PFSK-1 (cell line): Measurements from ENCODE around the gene NGB.

Experiments used
- FOXP2 ChIP-seq: optimal IDR thresholded peaks from 2 replicates; pipeline ENCODE3; 2011; ENCODE audit warnings: borderline replicate concordance, control low read depth, inconsistent platforms; ENCODE audit not compliant: insufficient read depth; ENCODE audit errors: extremely low read length, extremely low read depth
- POLR2AphosphoS5 ChIP-seq: IDR thresholded peaks from 2 replicates; pipeline ENCODE4 v1.6.1; 2012; ENCODE audit warnings: low read depth, mild to moderate bottlenecking, control low read depth, low read length, moderate library complexity
- SIN3A ChIP-seq: IDR thresholded peaks from 2 replicates; pipeline ENCODE4 v1.6.1; 2012; ENCODE audit warnings: mild to moderate bottlenecking, low read length, moderate library complexity, borderline replicate concordance; ENCODE audit not compliant: insufficient read depth
- TAF1 ChIP-seq: IDR thresholded peaks from 2 replicates; pipeline ENCODE4 v1.6.1; 2012; ENCODE audit warnings: low read length, control low read depth, borderline replicate concordance; ENCODE audit not compliant: insufficient read depth
- TF ChIP-seq, protein P1 (sequence below), 2 experiments: IDR thresholded peaks; 2 replicates each; pipeline versions ENCODE4 v1.6.1 to v1.8.0; 2011 to 2012; ENCODE audit warnings: low read depth in 2 of 2, low read length in 2 of 2, control low read depth in 1 of 2, inconsistent platforms in 1 of 2, mild to moderate bottlenecking in 1 of 2, moderate library complexity in 1 of 2; ENCODE audit not compliant: insufficient read depth in 1 of 2

NGB gene

DNA sequence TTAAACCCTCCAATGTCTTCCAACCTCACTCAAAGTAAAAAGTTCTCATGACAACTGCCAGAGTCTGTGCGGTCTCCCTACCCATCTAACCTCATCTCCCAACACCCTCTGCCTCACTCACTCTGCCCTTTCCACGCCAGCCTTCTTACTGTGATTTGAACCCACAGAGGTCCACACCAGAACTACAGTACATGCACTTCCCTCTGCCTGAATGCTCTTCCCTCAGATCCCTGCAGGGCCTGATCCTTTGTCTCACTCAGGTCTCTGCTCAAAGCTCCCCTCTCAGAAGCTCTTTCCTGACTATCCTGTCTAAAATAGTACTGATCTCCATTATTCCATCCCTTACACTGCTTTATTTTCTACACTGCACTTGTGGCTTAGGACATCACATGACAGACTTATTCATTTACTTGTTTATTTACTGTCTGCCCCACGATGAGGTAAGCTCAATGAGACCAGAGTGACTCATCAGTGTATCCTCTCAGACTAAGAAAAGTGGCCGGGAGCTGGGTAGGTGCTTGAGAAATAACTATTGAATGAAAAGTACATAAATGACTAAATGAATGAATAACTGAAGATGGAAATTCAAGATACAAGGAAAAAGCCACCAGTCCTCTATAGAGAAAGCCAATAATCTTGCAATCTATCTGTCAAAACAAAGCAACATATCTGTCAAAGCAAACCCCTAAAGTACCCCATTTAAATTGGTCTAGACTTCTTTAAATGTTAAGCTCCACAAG is 32.6 kb upstream of the NGB start:
- TF ChIP-seq FOXP2 (peak; percentile 56), SIN3A (no peak)

DNA sequence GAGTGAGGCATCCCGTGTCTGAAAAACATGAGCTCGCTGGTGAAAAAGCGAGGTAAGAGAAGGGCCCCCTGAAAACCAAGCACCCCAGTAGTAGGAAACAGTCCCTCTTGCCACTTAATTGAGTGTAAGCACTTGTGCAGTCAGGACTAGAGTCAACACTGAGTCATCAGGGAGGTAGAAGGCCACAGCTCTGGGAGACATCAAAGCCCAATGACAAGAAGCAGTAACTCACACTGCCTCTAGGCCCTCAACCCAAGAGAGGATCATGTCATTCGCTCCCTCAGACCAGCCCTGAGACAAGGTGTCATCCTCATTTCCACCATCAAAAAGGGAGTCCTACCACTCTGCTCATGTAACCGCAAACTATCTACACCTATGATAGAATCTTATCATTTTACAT is 31.9 kb upstream of the NGB start:
- TF ChIP-seq POLR2AphosphoS5 (no peak), FOXP2 (peak; percentile 55)

DNA sequence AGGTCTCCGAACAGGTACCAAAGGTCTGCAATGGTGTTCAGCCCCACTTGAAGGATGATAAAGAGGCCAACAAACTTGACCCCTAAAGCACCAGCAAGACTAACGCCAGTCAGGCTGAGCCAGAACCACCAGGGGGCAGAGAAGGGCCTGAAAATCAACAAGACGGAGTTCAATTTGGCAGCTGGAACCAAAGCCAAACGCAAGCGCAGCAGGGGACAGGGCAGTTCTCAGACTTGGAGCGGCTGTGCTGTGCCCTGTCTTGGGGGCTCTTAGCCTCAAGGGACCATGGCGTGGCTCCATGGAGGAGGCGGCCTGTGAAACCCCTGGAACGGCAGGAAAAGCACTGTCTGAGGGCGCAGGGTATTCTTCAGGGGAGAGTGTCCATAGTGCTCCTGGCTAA is 30.1 kb upstream of the NGB start:
- no peak for TF ChIP-seq POLR2AphosphoS5
- TF ChIP-seq FOXP2: peak; percentile 58
- TF ChIP-seq SIN3A: no peak

DNA sequence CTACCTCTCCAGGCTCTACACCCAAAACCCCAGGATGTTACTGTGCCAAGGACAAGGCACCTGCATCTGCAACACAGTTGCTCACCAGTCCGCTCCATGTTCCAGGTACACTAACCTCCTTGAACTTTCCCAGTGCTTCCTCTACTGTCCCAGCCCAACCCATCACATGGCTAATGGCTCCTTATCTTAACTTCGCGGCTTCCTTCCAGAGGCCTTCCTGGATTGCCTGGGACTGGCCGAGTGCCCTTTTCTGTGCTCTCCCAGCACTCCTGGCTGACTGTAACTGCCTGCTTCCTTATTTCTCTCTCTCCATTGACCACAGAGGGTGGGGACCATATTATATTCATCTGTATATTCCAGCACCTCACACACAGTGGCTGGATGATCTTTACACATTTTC is 28.8 kb upstream of the NGB start:
- TF ChIP-seq SIN3A (no peak), POLR2AphosphoS5 (no peak), FOXP2 (no peak), TAF1 (no peak)
- TF ChIP-seq, protein P1, sequence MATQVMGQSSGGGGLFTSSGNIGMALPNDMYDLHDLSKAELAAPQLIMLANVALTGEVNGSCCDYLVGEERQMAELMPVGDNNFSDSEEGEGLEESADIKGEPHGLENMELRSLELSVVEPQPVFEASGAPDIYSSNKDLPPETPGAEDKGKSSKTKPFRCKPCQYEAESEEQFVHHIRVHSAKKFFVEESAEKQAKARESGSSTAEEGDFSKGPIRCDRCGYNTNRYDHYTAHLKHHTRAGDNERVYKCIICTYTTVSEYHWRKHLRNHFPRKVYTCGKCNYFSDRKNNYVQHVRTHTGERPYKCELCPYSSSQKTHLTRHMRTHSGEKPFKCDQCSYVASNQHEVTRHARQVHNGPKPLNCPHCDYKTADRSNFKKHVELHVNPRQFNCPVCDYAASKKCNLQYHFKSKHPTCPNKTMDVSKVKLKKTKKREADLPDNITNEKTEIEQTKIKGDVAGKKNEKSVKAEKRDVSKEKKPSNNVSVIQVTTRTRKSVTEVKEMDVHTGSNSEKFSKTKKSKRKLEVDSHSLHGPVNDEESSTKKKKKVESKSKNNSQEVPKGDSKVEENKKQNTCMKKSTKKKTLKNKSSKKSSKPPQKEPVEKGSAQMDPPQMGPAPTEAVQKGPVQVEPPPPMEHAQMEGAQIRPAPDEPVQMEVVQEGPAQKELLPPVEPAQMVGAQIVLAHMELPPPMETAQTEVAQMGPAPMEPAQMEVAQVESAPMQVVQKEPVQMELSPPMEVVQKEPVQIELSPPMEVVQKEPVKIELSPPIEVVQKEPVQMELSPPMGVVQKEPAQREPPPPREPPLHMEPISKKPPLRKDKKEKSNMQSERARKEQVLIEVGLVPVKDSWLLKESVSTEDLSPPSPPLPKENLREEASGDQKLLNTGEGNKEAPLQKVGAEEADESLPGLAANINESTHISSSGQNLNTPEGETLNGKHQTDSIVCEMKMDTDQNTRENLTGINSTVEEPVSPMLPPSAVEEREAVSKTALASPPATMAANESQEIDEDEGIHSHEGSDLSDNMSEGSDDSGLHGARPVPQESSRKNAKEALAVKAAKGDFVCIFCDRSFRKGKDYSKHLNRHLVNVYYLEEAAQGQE (IDR thresholded peaks at IDR 0.05; ENCODE audit: insufficient read depth in 1 of 2, low read depth in 2 of 2, low read length in 2 of 2): no peak

DNA sequence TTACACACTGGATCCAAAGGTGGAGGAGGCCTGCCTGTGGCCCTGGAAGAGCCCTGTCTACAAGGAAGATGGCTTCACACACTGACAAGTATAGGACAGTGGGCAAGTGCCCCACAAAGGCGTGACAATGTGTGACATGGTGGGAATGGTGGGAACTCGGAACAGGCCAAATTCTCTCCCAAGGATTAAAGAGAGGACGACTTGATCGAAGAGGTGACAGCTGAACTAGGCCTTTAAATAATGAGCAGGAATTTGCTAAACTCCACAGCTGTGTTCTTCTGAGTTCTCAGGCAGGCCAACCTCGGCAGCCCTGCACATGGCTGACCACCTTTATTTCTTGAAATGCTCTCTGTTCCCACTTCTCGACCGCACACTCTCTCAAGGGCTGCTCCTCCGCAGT is 25.9 kb upstream of the NGB start:
- no peak for TF ChIP-seq POLR2AphosphoS5
- TF ChIP-seq, protein P1 (IDR thresholded peaks at IDR 0.05; ENCODE audit: insufficient read depth in 1 of 2, low read depth in 2 of 2, low read length in 2 of 2): no peak
- TF ChIP-seq SIN3A: no peak
- TF ChIP-seq TAF1: no peak
- no peak for TF ChIP-seq FOXP2

DNA sequence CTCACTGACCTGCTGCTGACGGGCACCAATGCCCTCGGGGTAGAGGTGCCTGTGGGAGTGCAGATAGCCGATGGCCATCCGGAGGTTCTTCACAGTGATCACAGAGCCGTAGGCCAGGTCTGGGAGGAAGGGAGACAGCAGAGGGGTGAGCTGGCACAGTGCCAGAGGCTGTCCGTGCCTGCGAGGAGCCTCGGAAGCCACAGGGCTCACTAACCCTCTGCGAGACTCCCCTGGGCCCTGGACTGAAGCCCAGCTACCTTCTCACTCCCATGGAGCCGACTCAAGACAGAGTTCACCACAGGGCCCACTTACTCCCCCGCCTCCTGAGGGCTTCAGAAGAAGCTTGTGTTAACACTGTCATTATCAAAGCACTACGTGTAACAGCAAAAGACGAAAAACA is 25.1 kb upstream of the NGB start:
- TF ChIP-seq, protein P1 (IDR thresholded peaks at IDR 0.05; ENCODE audit: insufficient read depth in 1 of 2, low read depth in 2 of 2, low read length in 2 of 2): no peak
- TF ChIP-seq TAF1 (no peak), POLR2AphosphoS5 (no peak), SIN3A (no peak), FOXP2 (no peak)

DNA sequence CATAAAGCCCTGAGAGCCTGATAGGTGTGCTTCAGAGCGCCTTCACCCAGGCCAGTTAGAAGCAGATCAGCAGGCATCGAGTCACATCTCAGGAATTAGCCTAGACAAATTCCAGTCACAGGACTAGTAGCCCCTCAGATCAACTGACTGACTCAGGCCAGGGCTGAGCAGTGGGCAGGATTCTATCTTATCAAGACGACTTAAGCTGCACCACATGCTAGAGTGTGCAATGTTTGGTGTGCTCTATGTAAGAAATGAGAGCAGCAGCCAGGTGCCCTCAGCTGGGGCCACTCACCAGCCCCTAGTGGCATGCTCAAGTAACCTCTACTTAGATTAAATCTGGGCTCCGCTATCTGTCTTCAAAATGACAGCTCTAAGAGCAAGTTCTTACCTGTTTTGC is 19.7 kb upstream of the NGB start:
- no peak for TF ChIP-seq POLR2AphosphoS5
- TF ChIP-seq TAF1: no peak
- TF ChIP-seq FOXP2: no peak
- TF ChIP-seq, protein P1 (IDR thresholded peaks at IDR 0.05; ENCODE audit: insufficient read depth in 1 of 2, low read depth in 2 of 2, low read length in 2 of 2): no peak
- TF ChIP-seq SIN3A: no peak
